SK-N-SH treated with all-trans-retinoic acid at 6 μM for 48 hours (cell line): ENCODE measurements around the gene CMTM7.

Source experiments
- ARNTL ChIP-seq: fragments of 450-650 bp; formaldehyde crosslinking; IDR thresholded peaks from 2 replicates; pipeline ENCODE4 v1.5.0; 2020; ENCODE audit warnings: low read depth, mild to moderate bottlenecking, moderate library complexity, borderline replicate concordance
- ZFP3 ChIP-seq: fragments of 250-450 bp; sonication (Bioruptor Pico); IDR thresholded peaks from 2 replicates; pipeline ENCODE4 v1.5.0; 2020; ENCODE audit warnings: mild to moderate bottlenecking, moderate library complexity
- ZFP30 ChIP-seq: fragments of 450-650 bp; formaldehyde crosslinking; IDR thresholded peaks from 2 replicates; pipeline ENCODE4 v1.5.0; 2022; ENCODE audit warnings: mild to moderate bottlenecking, moderate library complexity
- TF ChIP-seq, protein P1 (sequence below): fragments of 250-450 bp; sonication (Bioruptor Pico); IDR thresholded peaks from 2 replicates; pipeline ENCODE4 v1.8.0; 2021; ENCODE audit warnings: low read depth, mild to moderate bottlenecking, moderate library complexity, borderline replicate concordance
- TF ChIP-seq, protein P2 (sequence below): fragments of 250-450 bp; sonication (Bioruptor Pico); IDR thresholded peaks from 2 replicates; pipeline ENCODE4 v1.5.1; 2020; ENCODE audit warnings: low read depth, mild to moderate bottlenecking, moderate library complexity
- TF ChIP-seq, protein P3 (sequence below): fragments of 250-450 bp; sonication (Bioruptor Pico); IDR thresholded peaks from 2 replicates; pipeline ENCODE4 v1.8.0; 2020; ENCODE audit warnings: mild to moderate bottlenecking, moderate library complexity, borderline replicate concordance

DNA sequence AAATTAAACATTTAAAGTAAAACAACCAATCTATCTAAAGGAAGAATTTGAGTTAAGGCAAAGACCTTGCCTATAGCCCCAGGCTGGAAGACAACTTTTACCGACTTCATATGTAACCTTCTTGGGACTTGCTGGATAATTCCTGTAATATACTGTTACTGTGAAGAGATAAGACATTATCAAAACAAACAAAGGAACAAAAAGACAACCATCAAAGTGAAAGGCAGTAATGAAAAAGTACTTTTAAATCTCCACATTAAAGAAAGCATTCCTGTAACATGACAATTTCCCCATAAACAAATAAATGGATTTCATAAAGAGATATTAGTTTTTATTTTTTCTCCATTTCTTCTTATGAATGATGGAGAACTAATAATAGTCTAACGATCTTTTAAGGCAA is 108.6 kb downstream of the CMTM7 start:
- no peak for TF ChIP-seq ZFP3 (CRISPR knock-in tag)
- no peak for TF ChIP-seq ARNTL (CRISPR knock-in tag)
- no peak for TF ChIP-seq ZFP30 (CRISPR knock-in tag)
- TF ChIP-seq, protein P1, sequence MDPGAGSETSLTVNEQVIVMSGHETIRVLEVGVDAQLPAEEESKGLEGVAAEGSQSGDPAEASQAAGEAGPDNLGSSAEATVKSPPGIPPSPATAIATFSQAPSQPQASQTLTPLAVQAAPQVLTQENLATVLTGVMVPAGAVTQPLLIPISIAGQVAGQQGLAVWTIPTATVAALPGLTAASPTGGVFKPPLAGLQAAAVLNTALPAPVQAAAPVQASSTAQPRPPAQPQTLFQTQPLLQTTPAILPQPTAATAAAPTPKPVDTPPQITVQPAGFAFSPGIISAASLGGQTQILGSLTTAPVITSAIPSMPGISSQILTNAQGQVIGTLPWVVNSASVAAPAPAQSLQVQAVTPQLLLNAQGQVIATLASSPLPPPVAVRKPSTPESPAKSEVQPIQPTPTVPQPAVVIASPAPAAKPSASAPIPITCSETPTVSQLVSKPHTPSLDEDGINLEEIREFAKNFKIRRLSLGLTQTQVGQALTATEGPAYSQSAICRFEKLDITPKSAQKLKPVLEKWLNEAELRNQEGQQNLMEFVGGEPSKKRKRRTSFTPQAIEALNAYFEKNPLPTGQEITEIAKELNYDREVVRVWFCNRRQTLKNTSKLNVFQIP (CRISPR knock-in tag): no peak
- TF ChIP-seq, protein P2, sequence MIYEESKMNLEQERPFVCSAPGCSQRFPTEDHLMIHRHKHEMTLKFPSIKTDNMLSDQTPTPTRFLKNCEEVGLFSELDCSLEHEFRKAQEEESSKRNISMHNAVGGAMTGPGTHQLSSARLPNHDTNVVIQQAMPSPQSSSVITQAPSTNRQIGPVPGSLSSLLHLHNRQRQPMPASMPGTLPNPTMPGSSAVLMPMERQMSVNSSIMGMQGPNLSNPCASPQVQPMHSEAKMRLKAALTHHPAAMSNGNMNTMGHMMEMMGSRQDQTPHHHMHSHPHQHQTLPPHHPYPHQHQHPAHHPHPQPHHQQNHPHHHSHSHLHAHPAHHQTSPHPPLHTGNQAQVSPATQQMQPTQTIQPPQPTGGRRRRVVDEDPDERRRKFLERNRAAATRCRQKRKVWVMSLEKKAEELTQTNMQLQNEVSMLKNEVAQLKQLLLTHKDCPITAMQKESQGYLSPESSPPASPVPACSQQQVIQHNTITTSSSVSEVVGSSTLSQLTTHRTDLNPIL (CRISPR knock-in tag): no peak
- TF ChIP-seq, protein P3, sequence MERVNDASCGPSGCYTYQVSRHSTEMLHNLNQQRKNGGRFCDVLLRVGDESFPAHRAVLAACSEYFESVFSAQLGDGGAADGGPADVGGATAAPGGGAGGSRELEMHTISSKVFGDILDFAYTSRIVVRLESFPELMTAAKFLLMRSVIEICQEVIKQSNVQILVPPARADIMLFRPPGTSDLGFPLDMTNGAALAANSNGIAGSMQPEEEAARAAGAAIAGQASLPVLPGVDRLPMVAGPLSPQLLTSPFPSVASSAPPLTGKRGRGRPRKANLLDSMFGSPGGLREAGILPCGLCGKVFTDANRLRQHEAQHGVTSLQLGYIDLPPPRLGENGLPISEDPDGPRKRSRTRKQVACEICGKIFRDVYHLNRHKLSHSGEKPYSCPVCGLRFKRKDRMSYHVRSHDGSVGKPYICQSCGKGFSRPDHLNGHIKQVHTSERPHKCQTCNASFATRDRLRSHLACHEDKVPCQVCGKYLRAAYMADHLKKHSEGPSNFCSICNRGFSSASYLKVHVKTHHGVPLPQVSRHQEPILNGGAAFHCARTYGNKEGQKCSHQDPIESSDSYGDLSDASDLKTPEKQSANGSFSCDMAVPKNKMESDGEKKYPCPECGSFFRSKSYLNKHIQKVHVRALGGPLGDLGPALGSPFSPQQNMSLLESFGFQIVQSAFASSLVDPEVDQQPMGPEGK: no peak
